Fibroblast of skin of left biceps (primary cell): Measurements from ENCODE around the gene RAB1A.
A peak's percentile ranks its signal among the peaks of the same experiment; 100 is the strongest.

Experiments used
- DNase-seq, 2 experiments: peaks; one replicate each; pipeline ENCODE4 v3.0.0-alpha.2; 2013; ENCODE audit warnings: low read depth in 2 of 2

RAB1A gene

GRCh38 chr2:65093211-65093610 is 36.7 kb downstream of the RAB1A start:
- DNase-seq, result no peak

GRCh38 chr2:65092791-65093190 is 37.1 kb downstream of the RAB1A start:
- DNase-seq, result no peak

- no peak for DNase-seq
Observed at GRCh38 chr2:65085148-65085547, 44.8 kb downstream of the RAB1A start.

- DNase-seq, result no peak
Observed at GRCh38 chr2:65081232-65081685, 48.6 kb downstream of the RAB1A start.

- DNase-seq, result no peak
Observed at GRCh38 chr2:65079017-65079416, 50.9 kb downstream of the RAB1A start.

- no peak for DNase-seq
Observed at GRCh38 chr2:65077898-65078297, 52.0 kb downstream of the RAB1A start.

- DNase-seq, result no peak
Observed at GRCh38 chr2:65076345-65076710, 53.6 kb downstream of the RAB1A start.

GRCh38 chr2:65075605-65076344 is 54.1 kb downstream of the RAB1A start:
- no peak for DNase-seq

GRCh38 chr2:65075176-65075575 is 54.7 kb downstream of the RAB1A start:
- no peak for DNase-seq

GRCh38 chr2:65073879-65074565 is 55.9 kb downstream of the RAB1A start:
- no peak for DNase-seq

- DNase-seq, result no peak
Observed at GRCh38 chr2:65072181-65072970, 57.5 kb downstream of the RAB1A start.

- DNase-seq, result no peak
Observed at GRCh38 chr2:65071499-65072180, 58.3 kb downstream of the RAB1A start.

- DNase-seq, result no peak
Observed at GRCh38 chr2:65070856-65071255, 59.0 kb downstream of the RAB1A start.

- DNase-seq, result no peak
Observed at GRCh38 chr2:65070172-65070830, 59.6 kb downstream of the RAB1A start.

- no peak for DNase-seq
Observed at GRCh38 chr2:65069439-65069824, 60.5 kb downstream of the RAB1A start.

- DNase-seq, result no peak
Observed at GRCh38 chr2:65067806-65068553, 61.9 kb downstream of the RAB1A start.

GRCh38 chr2:65064728-65065552 is 65.0 kb downstream of the RAB1A start:
- peak; percentile 39 to 40 for DNase-seq

GRCh38 chr2:65062843-65063825 is 66.8 kb downstream of the RAB1A start:
- DNase-seq, result peak; percentile 62 to 66

GRCh38 chr2:65061910-65062339 is 68.0 kb downstream of the RAB1A start:
- no peak for DNase-seq
